Left forelimb (tissue), 1 donor: ENCODE measurements around the gene USP47.

Source experiments
- DNase-seq: peaks from one replicate; pipeline ENCODE4 v3.0.0-alpha.2; 2018; ENCODE audit warnings: low spot score

USP47 gene

DNA sequence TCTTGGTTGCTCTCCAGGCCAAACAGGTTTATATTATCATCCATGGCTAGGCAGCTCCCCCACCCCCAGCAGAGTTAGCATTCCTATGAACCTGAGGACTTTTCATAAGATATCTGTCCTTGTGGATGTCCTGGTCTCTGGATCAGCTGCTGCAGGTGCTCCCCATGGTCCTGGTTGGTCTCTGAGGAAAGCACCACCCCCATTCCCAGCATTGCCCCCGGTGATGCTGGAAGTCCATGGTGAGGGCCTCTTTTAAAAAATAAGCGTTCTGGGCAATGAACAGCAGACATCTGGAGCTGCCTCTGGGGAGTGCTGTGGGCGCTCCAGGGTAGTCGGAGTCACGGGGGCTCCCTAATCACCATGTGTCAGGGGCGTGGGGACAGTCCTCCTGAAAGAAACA lies 140.1 kb downstream of the USP47 start:
- peak; percentile 33 for DNase-seq

GRCh38 chr11:11982461-11982860 lies 140.7 kb downstream of the USP47 start:
- peak; percentile 40 for DNase-seq

- DNase-seq: peak; percentile 14
Measured at GRCh38 chr11:11982975-11983374, 141.2 kb downstream of the USP47 start.

DNA sequence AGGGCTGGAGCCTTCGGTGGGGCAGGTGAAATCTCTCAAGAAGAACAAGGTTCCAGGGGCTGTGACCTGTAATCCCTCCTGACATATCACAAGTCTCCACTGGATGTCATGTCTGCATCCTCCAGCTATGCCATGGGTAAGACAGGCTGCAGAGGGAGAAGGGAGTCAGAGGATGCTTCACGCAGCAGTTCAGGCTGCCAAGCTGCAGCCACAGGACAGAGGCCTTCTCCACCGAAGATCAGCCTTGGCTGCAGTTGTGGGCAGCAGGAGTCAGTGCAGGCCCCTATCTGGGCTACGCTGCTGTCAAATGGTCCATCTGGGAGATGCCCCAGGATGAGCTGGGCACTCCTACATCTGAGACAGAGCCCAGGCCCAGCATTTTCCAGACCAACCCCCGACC lies 141.7 kb downstream of the USP47 start:
- DNase-seq: peak; percentile 4

- DNase-seq: no peak
Measured at GRCh38 chr11:11984563-11984962, 142.8 kb downstream of the USP47 start.

DNA sequence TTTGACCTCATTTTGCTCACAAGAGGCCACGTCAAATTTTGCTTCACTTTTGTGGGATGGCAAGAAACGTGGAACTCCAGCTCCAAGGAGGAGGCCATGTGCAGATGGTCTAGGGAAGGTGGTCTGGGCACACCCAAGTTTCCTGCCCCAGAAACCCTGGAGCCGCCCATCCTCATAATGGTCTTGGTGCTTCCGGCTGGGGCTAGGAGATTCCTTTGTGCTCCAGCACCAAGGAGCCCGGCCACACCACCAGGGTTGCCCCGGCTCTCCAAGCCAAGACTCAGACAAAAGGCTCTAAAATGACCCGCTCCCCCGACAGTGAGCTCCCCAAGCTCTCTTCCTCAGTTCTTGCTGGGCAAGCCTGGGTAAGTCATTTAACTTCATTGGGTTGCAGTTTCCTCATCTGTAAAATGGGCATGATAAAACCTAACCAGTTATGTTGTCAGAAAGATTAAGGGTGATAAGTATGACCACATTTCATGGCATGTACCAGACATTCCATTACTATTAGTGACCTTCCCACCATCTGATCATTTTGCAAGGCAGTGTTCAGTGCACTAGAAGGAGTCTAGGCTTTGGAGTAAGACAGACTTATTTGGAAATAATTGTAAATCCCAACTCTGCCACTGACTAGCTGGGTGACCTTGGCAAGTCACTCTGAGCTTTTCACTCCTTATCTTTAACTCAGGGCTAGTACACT lies 143.4 kb downstream of the USP47 start:
- DNase-seq: peak; percentile 9

DNA sequence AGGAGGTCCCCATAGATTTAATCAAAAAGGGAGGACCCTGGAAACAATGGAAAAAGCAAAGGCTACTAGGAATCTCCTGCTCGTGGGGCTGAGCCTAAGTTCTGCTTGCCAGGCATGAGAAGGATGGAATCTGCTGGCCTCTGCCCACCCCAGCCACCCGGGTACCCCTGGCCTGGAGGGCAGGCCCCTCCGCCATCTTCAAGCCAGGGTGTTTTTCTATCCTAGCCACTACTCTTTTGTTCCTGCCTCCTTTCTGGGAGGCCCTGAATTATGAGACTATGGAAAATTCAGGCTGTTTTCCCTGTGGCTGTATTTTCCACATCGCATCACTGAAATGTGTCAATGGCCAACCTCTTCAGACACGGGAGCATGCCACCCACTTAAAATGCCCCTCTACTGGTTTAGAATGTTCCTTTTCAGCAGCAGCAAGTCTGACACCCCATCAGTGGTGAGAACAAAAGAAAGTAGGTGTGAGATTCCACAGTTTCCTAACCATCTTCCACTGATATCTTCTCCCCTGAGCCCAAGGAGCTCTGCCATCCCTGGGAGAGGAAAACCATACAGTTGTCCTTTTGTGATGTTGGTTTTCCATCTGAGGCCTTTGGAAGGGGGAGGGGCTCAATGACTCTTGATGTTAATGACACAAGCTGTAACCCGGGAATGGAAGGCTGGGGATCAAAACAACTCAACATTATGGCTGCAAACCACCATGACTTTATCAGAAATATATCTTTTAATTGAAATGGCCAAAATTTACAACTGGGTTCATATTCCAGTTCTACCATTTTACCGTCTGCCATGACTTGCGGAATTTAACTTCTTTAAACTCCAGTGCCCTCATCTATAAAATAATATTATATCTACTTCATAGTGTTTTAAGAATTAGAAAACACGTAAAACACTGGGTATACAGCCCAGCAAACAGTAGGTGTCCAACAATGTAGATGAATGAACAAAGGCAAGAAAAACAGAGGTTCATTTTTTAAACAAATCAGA lies 144.5 kb downstream of the USP47 start:
- DNase-seq: peak; percentile 41

DNA sequence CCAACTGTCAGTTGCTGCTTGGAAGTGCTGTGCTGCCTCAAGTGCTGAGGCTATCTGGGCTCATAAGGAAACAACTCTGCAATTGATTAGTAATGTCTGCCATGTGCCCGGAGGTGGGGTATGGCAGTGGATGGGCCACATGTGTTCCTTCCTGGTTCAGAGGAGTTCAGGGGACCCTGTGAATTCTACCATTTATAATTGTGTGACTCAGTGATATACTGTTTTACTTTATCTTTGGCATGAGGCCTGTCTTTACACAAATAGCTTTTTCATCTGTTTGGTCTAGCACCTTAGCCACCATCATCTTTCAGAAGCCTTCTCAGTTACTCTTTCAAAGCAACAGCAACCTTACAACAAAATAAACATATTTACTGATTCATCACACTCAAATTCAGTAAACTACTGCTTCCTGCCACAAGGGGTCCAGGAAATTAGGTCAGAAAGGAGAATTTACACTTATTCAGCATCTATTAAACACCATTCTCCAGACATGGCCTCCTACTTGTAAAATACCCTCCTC lies 145.8 kb downstream of the USP47 start:
- DNase-seq: no peak

DNA sequence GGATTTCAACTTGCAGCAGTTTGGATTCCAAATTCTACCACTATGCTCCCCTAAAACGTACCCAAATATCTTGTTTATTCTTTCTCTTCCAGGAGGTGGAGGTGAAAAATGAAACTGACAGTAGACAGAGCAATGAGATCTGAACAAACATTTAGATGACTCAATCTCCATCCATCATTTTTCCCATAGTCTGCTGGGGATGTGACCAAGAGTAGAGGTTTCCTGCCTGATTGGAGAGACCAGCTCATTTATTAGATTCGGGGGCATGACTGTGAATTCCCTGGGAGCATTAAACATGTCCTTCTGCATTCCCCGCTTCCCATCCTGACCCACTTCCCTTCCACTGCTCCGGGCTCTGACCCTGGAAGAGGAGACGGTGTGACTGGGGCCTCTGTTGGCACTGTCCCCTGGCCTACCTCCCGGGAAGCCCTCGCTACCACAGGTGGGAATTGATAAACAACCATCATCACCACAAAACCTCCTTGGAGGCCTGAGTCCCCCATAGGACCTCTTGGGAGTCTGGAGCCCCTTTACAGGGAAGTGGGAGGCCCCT lies 146.4 kb downstream of the USP47 start:
- DNase-seq: peak; percentile 36

- DNase-seq: peak; percentile 54
Measured at GRCh38 chr11:11988681-11989261, 147.0 kb downstream of the USP47 start.

- DNase-seq: no peak
Measured at GRCh38 chr11:11989774-11990744, 148.3 kb downstream of the USP47 start.

DNA sequence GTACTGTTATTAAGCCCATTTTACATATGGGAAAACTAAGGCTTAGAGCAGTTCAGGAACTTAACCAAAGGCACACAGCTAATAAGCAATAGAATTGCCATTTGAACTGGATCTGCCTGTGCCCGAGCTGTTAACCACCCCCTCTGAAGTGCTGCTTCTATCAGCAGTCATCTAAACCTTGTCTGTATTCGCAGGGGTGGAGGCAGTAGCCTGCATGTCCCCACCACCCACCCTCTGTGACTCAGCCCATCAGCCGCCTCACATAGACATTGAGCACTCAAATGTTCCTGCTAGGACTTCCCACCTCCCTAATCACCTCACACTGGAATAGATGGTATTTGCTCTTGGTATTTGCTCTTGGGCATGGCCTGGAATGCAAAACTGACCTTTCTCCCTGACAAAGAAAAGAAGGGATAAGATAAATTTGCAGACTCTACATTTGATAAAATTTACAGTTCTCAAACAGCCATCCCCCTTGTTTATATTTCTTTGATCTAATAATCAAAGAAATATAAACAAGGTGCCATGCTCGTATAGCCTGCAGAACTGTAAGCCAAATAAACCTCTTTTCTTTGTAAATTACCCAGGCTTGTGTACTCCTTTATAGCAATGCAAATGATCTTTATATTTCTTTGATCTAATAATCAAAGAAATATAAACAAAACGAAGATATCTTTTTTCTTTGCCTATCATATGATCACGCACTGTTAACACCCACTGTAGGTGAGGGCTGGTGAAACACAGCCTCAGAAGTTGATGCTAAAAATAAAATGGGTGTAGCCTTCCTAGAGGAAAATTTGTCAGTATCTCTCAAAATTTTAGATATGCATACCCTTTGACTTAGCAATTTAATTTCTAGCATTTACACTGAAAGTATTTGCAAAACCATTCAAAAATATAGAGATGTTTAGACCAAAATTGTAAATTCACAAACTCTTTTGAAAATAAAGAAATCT lies 150.8 kb downstream of the USP47 start:
- DNase-seq: no peak

DNA sequence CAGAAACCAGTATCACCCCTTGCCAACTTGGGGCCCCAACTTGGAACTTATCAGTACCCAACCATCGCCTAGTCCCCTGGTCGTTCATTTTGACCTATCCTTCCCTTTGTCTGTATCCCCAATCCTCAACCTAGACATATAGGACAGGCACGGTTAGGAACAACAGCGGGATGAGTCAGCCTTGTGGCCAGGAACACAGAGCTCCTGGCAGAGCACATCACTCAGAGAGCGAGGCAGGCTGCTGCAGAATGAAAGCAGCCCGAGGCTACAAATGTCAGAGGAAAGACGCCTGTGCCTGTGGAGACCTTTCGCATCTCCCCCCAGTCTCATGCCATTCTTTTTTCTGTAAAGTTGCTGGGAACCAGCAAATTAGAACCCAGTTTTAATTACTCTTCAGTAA lies 152.1 kb downstream of the USP47 start:
- no peak for DNase-seq

GRCh38 chr11:11995601-11996000 lies 153.8 kb downstream of the USP47 start:
- DNase-seq: no peak

DNA sequence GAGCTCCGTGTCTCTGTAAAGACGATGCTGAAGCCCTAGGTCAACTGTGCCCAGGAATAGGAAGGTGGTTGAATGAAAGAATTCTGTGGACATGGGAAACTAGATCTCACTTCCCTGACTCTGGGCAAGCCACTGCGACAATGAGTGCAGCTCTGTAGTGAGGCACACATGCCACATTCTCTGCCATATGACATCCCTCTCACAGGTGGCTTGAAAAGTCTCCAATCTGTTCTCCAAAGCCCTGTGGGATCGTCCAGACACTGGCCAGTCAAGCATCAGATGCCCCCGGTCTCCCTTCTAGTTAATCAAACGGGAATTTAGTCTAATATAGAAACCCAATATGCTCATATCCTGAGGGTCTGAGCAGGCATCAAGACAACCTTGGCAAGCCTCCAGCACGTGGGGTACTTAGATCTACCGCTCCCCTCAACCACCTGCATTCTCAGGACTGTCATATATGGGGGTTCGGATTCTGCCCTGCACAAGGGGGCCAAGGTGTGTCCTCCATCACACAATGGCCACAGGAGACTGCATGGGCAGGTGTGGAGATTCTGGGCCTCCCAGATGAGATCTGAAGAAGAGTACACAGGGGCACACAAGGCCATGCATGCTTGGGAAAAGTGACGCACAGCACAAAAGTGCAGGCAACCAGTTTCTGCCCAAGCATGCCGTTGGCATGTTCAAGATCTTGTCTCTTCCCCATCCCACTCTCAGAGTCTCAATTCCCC lies 154.7 kb downstream of the USP47 start:
- no peak for DNase-seq

GRCh38 chr11:11997049-11997322 lies 155.2 kb downstream of the USP47 start:
- no peak for DNase-seq

DNA sequence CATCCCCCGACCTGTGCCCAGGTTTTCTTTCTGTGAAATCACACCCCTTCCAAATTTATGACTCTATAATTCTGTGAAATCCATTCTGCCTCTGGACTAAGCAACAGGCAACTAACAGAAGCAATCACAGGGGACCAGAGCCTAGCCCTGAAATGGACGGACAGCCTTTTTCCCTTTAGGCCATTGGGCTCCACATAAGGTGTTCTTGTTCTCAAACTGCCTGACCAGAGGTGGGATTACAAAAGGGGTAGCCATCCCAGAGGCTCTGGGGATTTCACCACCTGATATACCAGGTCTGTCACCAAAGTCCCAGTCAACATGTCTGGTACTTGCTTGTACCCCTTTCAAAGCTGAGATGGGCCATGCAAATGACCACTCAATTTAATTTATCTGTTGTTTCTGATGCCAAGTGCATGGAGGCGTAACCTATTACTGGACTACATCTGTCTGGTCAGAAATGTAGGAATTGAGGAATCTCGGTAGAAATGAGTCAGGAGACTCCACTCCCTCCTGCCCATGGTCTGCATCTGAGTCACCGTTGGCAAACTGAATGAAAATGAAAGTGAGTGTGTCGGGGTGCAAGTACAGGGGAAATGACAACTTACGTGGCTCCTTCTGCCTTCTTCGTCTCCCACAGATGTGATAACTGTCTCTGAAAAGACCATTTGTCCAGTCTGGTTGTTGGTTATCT lies 156.5 kb downstream of the USP47 start:
- DNase-seq: no peak

GRCh38 chr11:12001186-12001585 lies 159.4 kb downstream of the USP47 start:
- DNase-seq: no peak

DNA sequence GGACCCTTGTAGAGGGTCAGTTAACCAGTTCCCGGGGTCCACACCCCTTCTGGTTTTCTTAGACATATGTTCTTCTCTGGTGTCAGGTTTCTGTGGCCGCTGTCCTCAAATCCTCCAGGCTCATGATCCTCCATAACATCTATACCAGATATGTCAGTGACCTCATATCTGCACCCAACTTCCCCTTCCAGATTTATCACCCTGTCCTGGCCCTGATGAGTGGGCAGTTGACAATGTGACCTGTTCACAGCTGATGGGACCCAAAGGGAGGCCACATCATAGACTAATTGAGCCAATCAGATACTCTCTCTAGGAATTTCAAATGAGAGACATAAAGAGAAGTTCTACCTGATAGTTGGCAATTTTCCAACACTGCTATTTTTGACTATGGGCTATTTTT lies 161.6 kb downstream of the USP47 start:
- DNase-seq: no peak
